HG02798 (cell line): ENCODE results near the gene RFC2.
"Not testable (repeated sequence)": the region's sequence is repeated elsewhere in the genome, so short reads cannot be mapped to it uniquely, and the experiment has no call there.

ENCODE experiments used
- ATAC-seq: cut with Tn5 transposase; IDR thresholded peaks from one replicate; pipeline ENCODE4 v1.9.1; 2021; ENCODE audit warnings: mild to moderate bottlenecking; ENCODE audit not compliant: unreplicated experiment, poor library complexity

Gene RFC2

DNA sequence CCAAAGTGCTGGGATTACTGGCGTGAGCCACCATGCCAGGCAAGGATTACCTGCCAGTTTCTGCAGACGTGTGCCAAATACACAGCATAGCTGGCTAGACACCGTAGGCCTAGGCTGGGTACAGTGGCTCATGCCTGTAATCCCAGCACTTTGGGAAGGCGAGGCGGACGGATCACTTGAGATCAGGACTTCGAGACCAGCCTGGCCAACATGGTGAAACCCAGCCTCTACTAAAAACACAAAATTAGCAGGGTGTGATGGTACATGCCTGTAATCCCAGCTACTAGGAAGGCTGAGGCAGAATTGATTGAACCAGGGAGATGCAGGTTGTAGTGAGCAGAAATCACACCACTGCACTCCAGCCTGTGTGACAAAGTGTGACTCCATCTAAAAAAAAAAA, 868 bp downstream of the RFC2 start:
- ATAC-seq: no peak

DNA sequence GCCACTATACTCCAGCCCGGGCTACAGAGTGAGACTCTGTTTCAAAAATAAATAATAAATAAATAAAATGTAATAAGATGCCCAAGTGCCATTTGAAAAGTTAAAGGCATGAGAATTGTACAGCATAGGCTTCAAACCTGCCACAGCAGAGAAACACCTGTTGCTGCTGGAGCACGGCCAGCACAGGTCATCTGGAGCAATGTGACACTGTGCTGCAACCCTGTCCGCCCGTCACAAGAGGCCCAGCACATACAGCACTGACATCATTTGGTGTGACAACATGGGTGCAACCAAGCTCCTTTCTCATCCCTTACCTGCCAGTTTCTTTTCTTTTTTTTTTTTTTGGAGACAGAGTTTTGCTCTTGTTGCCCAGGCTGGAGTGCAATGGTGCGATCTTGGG, 1.3 kb downstream of the RFC2 start:
- ATAC-seq: no peak

GRCh38 chr7:74249058-74249457, 5.1 kb downstream of the RFC2 start:
- not testable (repeated sequence) for ATAC-seq

GRCh38 chr7:74248156-74248555, 6.0 kb downstream of the RFC2 start:
- ATAC-seq: no peak

GRCh38 chr7:74246497-74246896, 7.7 kb downstream of the RFC2 start:
- no peak for ATAC-seq

DNA sequence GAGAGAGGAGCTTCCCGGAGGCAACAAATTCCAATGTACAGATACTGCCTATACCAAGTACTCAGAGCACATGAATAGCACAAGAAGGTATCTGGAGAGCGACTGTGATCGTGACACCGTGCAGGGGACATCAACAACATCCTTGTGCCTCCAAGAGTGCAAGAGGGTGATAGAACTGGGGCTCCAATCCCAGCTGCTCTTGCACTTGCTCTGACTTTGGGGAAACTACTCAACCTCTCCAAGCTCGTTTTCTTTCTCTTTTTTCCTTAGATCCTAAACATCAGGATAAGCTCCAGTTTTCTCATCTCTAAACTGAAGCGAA, 12.1 kb downstream of the RFC2 start:
- no peak for ATAC-seq

DNA sequence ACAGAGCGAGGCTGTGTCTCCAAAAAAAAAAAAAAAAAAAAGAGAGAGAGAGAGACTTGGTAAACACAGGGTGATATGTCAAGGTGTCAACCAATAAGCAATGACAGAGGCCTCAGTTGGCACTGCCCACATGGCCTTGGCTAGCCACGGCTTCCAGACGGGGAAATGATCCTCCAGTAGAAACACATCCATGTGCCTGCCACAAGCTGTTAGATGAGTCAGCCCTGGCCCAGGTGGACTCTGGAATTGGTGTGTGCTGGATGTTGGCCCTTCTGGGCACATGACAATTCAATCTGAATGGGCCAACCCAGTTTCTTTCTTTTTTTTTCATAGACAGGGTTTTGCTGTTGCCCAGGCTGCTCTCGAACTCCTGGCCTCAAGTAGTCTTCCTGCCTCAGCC, 13.7 kb downstream of the RFC2 start:
- ATAC-seq: no peak

GRCh38 chr7:74236284-74236683, 17.9 kb downstream of the RFC2 start:
- ATAC-seq: no peak

DNA sequence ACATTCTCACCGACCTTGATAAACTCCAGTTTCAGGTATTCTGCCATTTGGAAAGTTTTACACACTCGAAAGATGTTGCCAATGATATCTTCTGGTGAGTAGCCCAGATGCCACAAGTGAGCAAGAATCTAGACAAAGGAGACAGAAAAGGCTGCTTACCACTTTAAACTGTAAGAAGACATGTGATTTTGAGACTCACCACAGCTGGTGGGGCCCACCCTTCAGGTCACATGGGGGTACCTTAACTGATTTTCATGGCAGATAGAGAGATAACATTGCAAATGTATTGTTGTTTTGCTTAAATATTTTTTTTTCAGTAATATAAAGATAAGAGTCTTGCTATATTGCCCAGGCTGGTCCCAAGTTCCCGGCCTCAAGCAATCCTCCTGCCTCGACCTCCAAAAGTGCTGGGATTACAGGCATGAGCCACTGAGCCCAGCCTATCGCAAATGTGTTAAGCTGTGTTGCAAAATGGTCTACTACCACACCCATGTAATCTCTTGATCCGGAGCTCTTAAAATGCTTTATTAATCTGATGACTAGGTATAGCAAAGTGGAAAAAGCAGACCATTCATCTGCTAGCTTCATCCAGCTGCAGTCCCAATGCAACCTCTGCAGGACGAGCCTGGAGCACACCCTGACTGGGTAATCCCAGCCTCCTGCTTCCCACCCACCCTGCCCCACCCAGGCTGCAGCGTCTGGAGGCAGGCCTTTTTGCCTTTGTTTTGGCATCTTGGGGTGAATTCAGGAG, 18.5 kb downstream of the RFC2 start:
- no peak for ATAC-seq

DNA sequence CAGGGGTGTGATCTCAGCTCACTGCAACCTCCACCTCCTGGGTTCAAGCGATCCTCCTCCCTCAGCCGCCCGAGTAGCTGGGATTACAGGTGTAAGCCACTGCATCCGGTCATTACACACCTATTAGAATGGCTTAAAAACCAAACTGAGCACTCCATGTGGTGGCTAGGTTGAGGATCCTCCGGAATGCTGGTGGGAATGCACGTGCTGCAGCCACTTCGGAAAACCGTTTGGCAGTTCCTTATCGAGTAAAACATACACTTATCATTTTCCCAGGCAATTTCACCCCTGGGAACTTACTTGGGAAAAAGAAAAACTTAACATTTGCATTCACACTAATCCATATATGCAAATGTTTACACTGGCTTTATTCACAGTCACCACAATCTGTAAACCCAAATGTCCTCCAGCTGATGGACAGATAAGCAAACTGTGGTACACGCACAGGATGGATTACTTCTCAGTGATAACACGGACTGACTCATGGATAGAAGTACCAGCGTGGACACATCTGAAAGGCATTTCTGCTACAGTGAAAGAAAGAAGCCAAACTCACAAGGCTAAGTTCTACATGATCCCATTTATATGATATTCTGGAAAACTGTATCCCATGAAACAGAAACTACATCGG, 20.4 kb downstream of the RFC2 start:
- ATAC-seq: no peak

GRCh38 chr7:74231232-74231590, 23.0 kb downstream of the RFC2 start:
- peak; percentile 80 for ATAC-seq

GRCh38 chr7:74230446-74231231, 23.6 kb downstream of the RFC2 start:
- peak; percentile 16 for ATAC-seq

DNA sequence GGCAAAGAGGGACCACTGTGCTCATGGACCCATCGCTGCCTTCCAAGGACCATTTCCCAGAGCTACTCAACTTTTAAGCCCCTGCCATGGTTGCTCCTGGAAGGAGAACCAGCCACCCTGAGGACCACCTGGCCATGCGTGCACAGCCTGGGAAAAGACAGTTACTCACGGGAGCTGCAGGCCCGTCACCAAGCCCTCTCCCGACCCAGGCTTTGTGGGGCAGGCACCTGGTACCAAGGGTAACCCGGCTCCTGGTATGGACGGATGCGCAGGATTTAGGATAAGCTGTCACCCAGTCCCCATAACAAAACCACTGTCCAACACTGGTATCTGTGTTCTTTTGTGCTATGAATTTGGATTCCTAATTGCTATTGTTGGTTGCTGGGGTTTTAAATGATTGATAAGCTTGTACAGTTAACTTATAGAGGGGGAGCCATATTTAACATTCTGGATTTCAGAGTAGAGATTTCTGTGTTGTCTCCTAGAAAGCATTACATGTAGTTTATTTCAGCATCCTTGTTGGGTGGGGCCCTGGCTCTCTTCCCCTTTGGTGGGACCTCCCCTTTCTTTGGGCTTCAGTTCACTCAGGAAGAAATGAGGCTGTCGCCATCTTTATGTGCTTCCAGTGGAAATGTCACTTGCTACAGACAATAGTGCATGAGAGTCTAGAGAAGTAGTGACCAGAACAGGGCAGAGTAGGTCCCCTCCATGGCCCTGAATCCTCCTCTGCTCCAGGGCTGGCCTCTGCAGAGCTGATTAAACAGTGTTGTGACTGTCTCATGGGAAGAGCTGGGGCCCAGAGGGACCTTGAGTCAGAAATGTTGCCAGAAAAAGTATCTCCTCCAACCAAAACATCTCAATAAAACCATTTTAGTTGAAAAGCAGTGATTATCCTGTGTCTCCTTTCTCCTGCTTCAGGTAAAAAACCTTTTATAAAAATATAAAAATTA, 25.0 kb downstream of the RFC2 start:
- no peak for ATAC-seq

- no peak for ATAC-seq
These were observed 27.6 kb downstream of the RFC2 start for GRCh38 chr7:74226633-74227032.

GRCh38 chr7:74225400-74225799, 28.8 kb downstream of the RFC2 start:
- no peak for ATAC-seq

DNA sequence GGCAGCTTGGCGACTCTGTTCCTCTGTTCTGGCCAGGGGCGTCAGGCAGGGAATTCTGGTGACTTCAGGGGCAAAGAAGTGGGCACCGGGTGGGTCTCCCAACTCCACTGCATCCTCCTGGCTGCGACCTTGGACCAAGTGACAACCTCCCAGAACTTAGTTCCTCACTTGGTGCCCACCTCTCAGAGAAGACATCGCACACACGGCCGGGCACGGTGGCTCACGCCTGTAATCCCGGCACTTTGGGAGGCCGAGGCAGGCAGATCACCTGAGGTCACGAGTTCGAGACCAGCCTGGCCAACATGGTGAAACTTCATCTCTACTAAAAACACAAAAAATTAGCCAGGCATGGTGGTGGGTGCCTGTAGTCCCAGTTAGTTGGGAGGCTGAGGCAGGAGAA, 29.3 kb downstream of the RFC2 start:
- ATAC-seq: not testable (repeated sequence)

- no peak for ATAC-seq
These were observed 29.7 kb downstream of the RFC2 start for GRCh38 chr7:74224511-74224832.

- ATAC-seq: no peak
These were observed 30.3 kb downstream of the RFC2 start for GRCh38 chr7:74223711-74224510.

DNA sequence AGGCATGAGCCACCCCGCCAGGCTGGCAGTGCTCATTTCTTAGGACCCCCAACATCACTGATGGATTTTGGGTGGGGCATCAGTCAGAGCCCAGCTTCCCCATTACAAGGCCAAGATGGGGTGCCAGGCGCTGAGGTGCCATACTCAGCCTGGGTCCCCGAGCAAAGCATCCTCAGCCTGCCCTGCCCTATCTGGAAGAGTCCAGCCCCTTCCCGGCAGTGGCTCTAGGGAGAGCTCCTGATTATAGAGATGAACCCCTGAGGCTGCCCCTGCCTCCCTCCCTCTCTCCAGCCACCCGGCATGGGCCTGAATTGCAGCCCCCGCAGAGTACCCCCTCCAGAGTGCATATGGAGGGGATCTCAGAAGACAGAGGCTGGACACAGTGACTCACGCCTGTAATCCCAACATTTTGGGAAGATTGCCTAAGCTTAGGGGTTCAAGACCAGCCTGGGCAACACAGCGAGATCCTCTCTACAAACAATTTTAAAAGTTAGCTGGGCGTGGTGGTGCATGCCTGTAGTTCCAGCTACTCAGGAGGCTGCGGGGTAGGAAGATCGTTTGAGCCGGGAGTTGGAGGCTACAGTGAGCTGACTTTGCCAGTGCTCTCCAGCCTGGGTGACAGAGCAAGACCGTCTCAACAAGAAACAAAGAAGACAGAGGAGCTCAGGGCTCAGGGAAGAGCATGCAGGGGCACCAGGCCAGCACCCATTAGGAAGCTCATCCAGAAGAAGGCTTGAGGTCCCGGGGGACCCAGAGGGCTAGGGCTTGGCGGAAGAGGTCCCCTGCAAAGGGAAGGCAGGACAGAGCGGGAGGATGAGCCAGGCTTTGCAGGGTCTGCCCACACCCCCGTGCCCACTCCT, 31.1 kb downstream of the RFC2 start:
- ATAC-seq: no peak
